Activated naive CD8-positive, alpha-beta T cell treated with anti-CD3 and anti-CD28 coated beads for 36 hours (primary cell): Measurements from ENCODE around the gene GPR25. TPM values are rescaled to one million over a fixed set of nuclear protein-coding genes. Genes with fewer than 3 reads are reported as not detected.

ENCODE experiments used
- total RNA-seq, 2 experiments: library from RNA; stranded (reverse); gene quantifications; one replicate each; pipeline ENCODE4 v1.2.3, GENCODE V29; 2021

Gene GPR25
- total RNA-seq, 2 experiments from 2014 or later, result not detected

Other genes starting within 250 kb of the GPR25 start
- 10 to 100 TPM; 18.3 to 19.2 TPM for gene DDX59, start 203.1 kb upstream of the GPR25 start, total RNA-seq
- 1 to 10 TPM; 2.0 to 2.4 TPM for gene CAMSAP2, start 134.1 kb upstream of the GPR25 start, total RNA-seq
- under 1 TPM in 1 of 2 experiments, not detected in 1; 0.04 TPM for gene INAVA, start 21.9 kb downstream of the GPR25 start, total RNA-seq
- 10 to 100 TPM; 55.7 to 56.2 TPM for gene KIF21B, start 150.7 kb downstream of the GPR25 start, total RNA-seq
- not detected for gene CACNA1S, start 239.4 kb downstream of the GPR25 start, total RNA-seq